ENCODE data around the gene LCE3E.

GRCh38 chr1:152516082-152516481 is 50.5 kb downstream of the LCE3E start:
- TF ChIP-seq, protein P1, sequence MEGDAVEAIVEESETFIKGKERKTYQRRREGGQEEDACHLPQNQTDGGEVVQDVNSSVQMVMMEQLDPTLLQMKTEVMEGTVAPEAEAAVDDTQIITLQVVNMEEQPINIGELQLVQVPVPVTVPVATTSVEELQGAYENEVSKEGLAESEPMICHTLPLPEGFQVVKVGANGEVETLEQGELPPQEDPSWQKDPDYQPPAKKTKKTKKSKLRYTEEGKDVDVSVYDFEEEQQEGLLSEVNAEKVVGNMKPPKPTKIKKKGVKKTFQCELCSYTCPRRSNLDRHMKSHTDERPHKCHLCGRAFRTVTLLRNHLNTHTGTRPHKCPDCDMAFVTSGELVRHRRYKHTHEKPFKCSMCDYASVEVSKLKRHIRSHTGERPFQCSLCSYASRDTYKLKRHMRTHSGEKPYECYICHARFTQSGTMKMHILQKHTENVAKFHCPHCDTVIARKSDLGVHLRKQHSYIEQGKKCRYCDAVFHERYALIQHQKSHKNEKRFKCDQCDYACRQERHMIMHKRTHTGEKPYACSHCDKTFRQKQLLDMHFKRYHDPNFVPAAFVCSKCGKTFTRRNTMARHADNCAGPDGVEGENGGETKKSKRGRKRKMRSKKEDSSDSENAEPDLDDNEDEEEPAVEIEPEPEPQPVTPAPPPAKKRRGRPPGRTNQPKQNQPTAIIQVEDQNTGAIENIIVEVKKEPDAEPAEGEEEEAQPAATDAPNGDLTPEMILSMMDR (IDR thresholded peaks at IDR 0.05 in 8 of 11, conservative IDR thresholded peaks at IDR 0.05 in 3 of 11) = no peak
- no peak for TF ChIP-seq POLR2A (IDR thresholded peaks at IDR 0.05)

All from spleen (tissue), 7 donors.